H9 (cell line): Measurements from ENCODE around the gene CBR3. TPM values are rescaled to one million over a fixed set of nuclear protein-coding genes. Genes with fewer than 3 reads are reported as not detected.
A peak's percentile ranks its signal among the peaks of the same experiment; 100 is the strongest.

Experiments
- DNase-seq: peaks from one replicate; pipeline ENCODE4 v3.0.0-alpha.2; 2017
- H2AFZ ChIP-seq: one replicate; pipeline ENCODE4 v1.6.1; 2013; ENCODE audit warnings: mild to moderate bottlenecking, low read length, control low read depth, moderate library complexity
- H2AK5ac ChIP-seq: 2 replicates; pipeline ENCODE4 v1.6.1; 2013; ENCODE audit warnings: low read length, control low read depth, mixed read lengths; ENCODE audit not compliant: insufficient read length
- H2BK120ac ChIP-seq: one replicate; pipeline ENCODE4 v1.6.1; 2013; ENCODE audit warnings: low read depth, mild to moderate bottlenecking, low read length, control low read depth, inconsistent platforms; ENCODE audit not compliant: poor library complexity, severe bottlenecking
- H2BK12ac ChIP-seq: 2 replicates; pipeline ENCODE4 v1.6.1; 2013; ENCODE audit warnings: low read length, control low read depth, mixed read lengths, low read depth; ENCODE audit not compliant: insufficient read length
- H2BK15ac ChIP-seq: 2 replicates; pipeline ENCODE4 v1.6.1; 2013; ENCODE audit warnings: low read depth, low read length, control low read depth
- H2BK20ac ChIP-seq: one replicate; pipeline ENCODE4 v1.6.1; 2013; ENCODE audit warnings: low read depth, mild to moderate bottlenecking, low read length, control low read depth, inconsistent platforms; ENCODE audit not compliant: poor library complexity, severe bottlenecking
- H2BK5ac ChIP-seq: 2 replicates; pipeline ENCODE4 v1.6.1; 2013; ENCODE audit warnings: low read length, control low read depth, mixed read lengths; ENCODE audit not compliant: insufficient read length
- H3K14ac ChIP-seq: 2 replicates; pipeline ENCODE4 v1.6.1; 2013; ENCODE audit warnings: low read length, control low read depth; ENCODE audit not compliant: insufficient read depth
- H3K18ac ChIP-seq: 2 replicates; pipeline ENCODE4 v1.6.1; 2013; ENCODE audit warnings: low read depth, mild to moderate bottlenecking, mixed read lengths, low read length, control low read depth; ENCODE audit not compliant: insufficient read length
- H3K23ac ChIP-seq: 2 replicates; pipeline ENCODE4 v1.6.1; 2013; ENCODE audit warnings: low read length, control low read depth, mixed read lengths, low read depth; ENCODE audit not compliant: insufficient read length
- H3K23me2 ChIP-seq: 2 replicates; pipeline ENCODE4 v1.6.1; 2013; ENCODE audit warnings: low read depth, mild to moderate bottlenecking, mixed read lengths, low read length, control low read depth; ENCODE audit not compliant: insufficient read length, poor library complexity, severe bottlenecking
- H3K27ac ChIP-seq: 2 replicates; pipeline ENCODE4 v1.5.1; 2013; ENCODE audit warnings: low read length, control low read depth, mixed read lengths, low read depth; ENCODE audit not compliant: insufficient read length
- H3K27me3 ChIP-seq: 2 replicates; pipeline ENCODE4 v1.6.1; 2013; ENCODE audit warnings: low read length, control low read depth, inconsistent platforms; ENCODE audit not compliant: insufficient read depth
- H3K4ac ChIP-seq: 2 replicates; pipeline ENCODE4 v1.6.1; 2013; ENCODE audit warnings: low read depth, mild to moderate bottlenecking, control low read depth, inconsistent platforms, low read length, moderate library complexity
- H3K4me1 ChIP-seq: 2 replicates; pipeline ENCODE4 v1.6.1; 2013; ENCODE audit warnings: low read length, control low read depth, inconsistent platforms; ENCODE audit not compliant: insufficient read depth
- H3K4me2 ChIP-seq: 2 replicates; pipeline ENCODE4 v1.6.1; 2013; ENCODE audit warnings: low read length, control low read depth, mixed read lengths; ENCODE audit not compliant: insufficient read length, insufficient read depth
- H3K56ac ChIP-seq: 2 replicates; pipeline ENCODE4 v1.6.1; 2013; ENCODE audit warnings: low read depth, mild to moderate bottlenecking, mixed read lengths, low read length, control low read depth; ENCODE audit not compliant: insufficient read length
- H3K79me1 ChIP-seq: 2 replicates; pipeline ENCODE4 v1.6.1; 2013; ENCODE audit warnings: low read depth, mild to moderate bottlenecking, moderate library complexity, low read length, control low read depth, inconsistent platforms; ENCODE audit not compliant: insufficient read depth, poor library complexity, severe bottlenecking
- H3K79me2 ChIP-seq: 2 replicates; pipeline ENCODE4 v1.6.1; 2013; ENCODE audit warnings: low read length, control low read depth, inconsistent platforms; ENCODE audit not compliant: insufficient read depth
- H3K9ac ChIP-seq: 2 replicates; pipeline ENCODE4 v1.6.1; 2013; ENCODE audit warnings: low read length, control low read depth, mixed read lengths; ENCODE audit not compliant: insufficient read length; ENCODE audit errors: extremely low read depth
- H3K9me3 ChIP-seq: one replicate; pipeline ENCODE4 v1.6.1; 2013; ENCODE audit warnings: low read depth, low read length, inconsistent platforms; ENCODE audit not compliant: control insufficient read depth
- H3T11ph ChIP-seq: one replicate; pipeline ENCODE4 v1.6.1; 2013; ENCODE audit warnings: mild to moderate bottlenecking, low read length, control low read depth, inconsistent platforms
- H4K20me1 ChIP-seq: one replicate; pipeline ENCODE4 v1.6.1; 2013; ENCODE audit not compliant: control insufficient read depth, insufficient read length, insufficient read depth
- H4K5ac ChIP-seq: 2 replicates; pipeline ENCODE4 v1.6.1; 2013; ENCODE audit warnings: low read depth, mild to moderate bottlenecking, mixed read lengths, low read length, control low read depth; ENCODE audit not compliant: insufficient read length
- H4K8ac ChIP-seq: replicated peaks from 2 replicates; pipeline ENCODE4 v1.6.1; 2013; ENCODE audit warnings: low read length, control low read depth, mixed read lengths, low read depth; ENCODE audit not compliant: insufficient read length
- H4K91ac ChIP-seq: 2 replicates; pipeline ENCODE4 v1.6.1; 2013; ENCODE audit warnings: low read depth, mild to moderate bottlenecking, moderate library complexity, mixed read lengths, low read length, control low read depth; ENCODE audit not compliant: insufficient read length
- H3K27ac Mint-ChIP-seq, 3 experiments: 2 replicates in 2 of 3; 3 replicates in 1 of 3; pipeline ENCODE4 v1.8.0; 2020 to 2021; ENCODE audit warnings: mixed read lengths in 3 of 3, mild to moderate bottlenecking in 1 of 3, moderate library complexity in 1 of 3
- H3K27me3 Mint-ChIP-seq: 2 replicates; pipeline ENCODE4 v1.8.0; 2021; ENCODE audit warnings: low read depth, mild to moderate bottlenecking, moderate library complexity, mixed read lengths
- H3K36me3 Mint-ChIP-seq, 3 experiments: 2 replicates in 2 of 3; 3 replicates in 1 of 3; pipeline ENCODE4 v1.8.0; 2020 to 2021; ENCODE audit warnings: low read depth in 3 of 3, mixed read lengths in 3 of 3; ENCODE audit not compliant: insufficient read depth in 1 of 3
- H3K4me1 Mint-ChIP-seq, 2 experiments: 2 replicates each; pipeline ENCODE4 v1.8.0; 2020; ENCODE audit warnings: mixed read lengths in 2 of 2
- H3K4me3 Mint-ChIP-seq, 2 experiments: 2 replicates in 1 of 2; 3 replicates in 1 of 2; pipeline ENCODE4 v1.8.0; 2020 to 2021; ENCODE audit warnings: mild to moderate bottlenecking in 2 of 2, mixed read lengths in 2 of 2, moderate library complexity in 1 of 2
- H3K9me3 Mint-ChIP-seq, 2 experiments: 2 replicates in 1 of 2; 3 replicates in 1 of 2; pipeline ENCODE4 v1.8.0; 2020; ENCODE audit warnings: mild to moderate bottlenecking in 2 of 2, mixed read lengths in 2 of 2, moderate library complexity in 1 of 2
- WGBS: extraction: QIAGEN DNeasy Blood & Tissue Kit; methylation state at CpG from one replicate; pipeline ENCODE4 v1.1.7; 2013; ENCODE audit warnings: missing lambda C conversion rate, low lambda C conversion rate, mixed read lengths; ENCODE audit not compliant: insufficient read length; ENCODE audit errors: extremely low coverage; 5-methylcytosine and 5-hydroxymethylcytosine counted together
- total RNA-seq: library from RNA; stranded (reverse); gene quantifications from 2 replicates; pipeline ENCODE4 v1.2.1, GENCODE V29; 2021
- TF ChIP-seq, protein P1 (sequence below): fragments of 200-600 bp; sonication (generic); conservative IDR thresholded peaks from 3 replicates; pipeline ENCODE4 v1.8.0; 2021; ENCODE audit warnings: antibody characterized with exemption, mild to moderate bottlenecking

CBR3 gene
- total RNA-seq, 1 experiment from 2014 or later, result 2.4 TPM

DNA sequence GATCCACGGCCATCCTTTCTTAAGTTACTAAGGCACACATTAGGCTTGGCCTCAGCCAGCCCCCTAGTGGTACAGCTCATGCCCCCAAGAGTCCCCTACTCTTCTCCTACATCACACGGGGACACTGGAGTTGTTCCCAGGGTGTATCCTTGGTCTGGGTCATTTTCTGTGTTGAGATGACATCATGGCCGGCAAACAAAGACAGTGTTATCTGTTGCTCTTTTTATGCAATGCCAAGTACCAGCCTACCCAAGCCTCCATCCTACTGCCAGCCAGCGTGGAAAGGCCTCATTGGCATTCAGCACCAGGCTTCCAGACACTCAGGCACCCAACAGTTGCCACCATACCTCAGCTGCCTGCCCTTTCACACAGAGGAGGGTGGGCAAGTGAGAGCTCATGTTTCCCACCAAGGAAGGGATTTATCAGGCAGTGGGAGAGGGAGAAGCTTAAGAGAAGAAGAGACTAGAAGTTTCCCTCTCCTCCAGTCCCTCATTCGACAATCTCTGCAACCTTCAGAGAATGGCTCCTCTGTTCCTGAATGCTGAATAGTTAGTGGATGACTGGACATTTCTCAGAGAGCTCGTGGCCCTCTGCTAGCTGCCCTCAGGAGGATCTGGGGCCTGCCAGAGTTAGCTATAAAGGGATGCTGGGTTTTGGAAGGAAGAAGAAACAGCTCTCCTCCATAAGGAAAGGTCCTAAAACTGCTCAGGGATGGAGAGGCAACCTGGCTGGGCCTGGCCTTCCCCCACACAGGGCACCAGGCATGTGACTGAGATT lies 47.3 kb upstream of the CBR3 start:
- no peak overlapping the region for H3K56ac ChIP-seq
- WGBS, result no CpG with 5 or more reads among the region's 6 CpGs
- TF ChIP-seq, protein P1, sequence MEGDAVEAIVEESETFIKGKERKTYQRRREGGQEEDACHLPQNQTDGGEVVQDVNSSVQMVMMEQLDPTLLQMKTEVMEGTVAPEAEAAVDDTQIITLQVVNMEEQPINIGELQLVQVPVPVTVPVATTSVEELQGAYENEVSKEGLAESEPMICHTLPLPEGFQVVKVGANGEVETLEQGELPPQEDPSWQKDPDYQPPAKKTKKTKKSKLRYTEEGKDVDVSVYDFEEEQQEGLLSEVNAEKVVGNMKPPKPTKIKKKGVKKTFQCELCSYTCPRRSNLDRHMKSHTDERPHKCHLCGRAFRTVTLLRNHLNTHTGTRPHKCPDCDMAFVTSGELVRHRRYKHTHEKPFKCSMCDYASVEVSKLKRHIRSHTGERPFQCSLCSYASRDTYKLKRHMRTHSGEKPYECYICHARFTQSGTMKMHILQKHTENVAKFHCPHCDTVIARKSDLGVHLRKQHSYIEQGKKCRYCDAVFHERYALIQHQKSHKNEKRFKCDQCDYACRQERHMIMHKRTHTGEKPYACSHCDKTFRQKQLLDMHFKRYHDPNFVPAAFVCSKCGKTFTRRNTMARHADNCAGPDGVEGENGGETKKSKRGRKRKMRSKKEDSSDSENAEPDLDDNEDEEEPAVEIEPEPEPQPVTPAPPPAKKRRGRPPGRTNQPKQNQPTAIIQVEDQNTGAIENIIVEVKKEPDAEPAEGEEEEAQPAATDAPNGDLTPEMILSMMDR, result peak; percentile 68
- H3K4me2 ChIP-seq, result no peak overlapping the region
- no peak overlapping the region for H2BK120ac ChIP-seq
- H2BK12ac ChIP-seq, result no peak overlapping the region
- H4K5ac ChIP-seq, result no peak overlapping the region
- no peaks in the 10 kb centered on the region for H3K27me3 ChIP-seq
- no peak overlapping the region for H4K91ac ChIP-seq
- no peaks in the 10 kb centered on the region; the same call in 1 of the 2 replicates for H3K4me1 ChIP-seq
- DNase-seq, result peak; percentile 54
- no peaks in the 10 kb centered on the region for H3K79me2 ChIP-seq
- no peak overlapping the region for H3K27ac ChIP-seq
- no peak overlapping the region for H2BK5ac ChIP-seq
- H3T11ph ChIP-seq, result no peak overlapping the region
- Mint-ChIP-seq H3K9me3 (peaks cover under 1 to 2% of the 10 kb centered on the region in 2 experiments; a peak in 3 of 5 replicates), H3K27me3 (no peaks in the 10 kb centered on the region), H3K4me1 (peaks cover 10 to 16% of the 10 kb centered on the region in 2 experiments), H3K4me3 (no peak overlapping the region), H3K36me3 (peaks cover 0 to 2% (median under 1%) of the 10 kb centered on the region in 3 experiments; a peak in 1 of 7 replicates), H3K27ac (no peak overlapping the region)
- H3K79me1 ChIP-seq, result no peaks in the 10 kb centered on the region
- no peak overlapping the region for H3K9ac ChIP-seq
- no peak overlapping the region for H2AFZ ChIP-seq
- no peak overlapping the region for H2BK15ac ChIP-seq
- no peak overlapping the region for H3K18ac ChIP-seq
- no peak overlapping the region for H3K14ac ChIP-seq
- H4K8ac ChIP-seq, result no peak overlapping the region
- no peak overlapping the region for H3K23ac ChIP-seq
- peaks cover 2% of the 10 kb centered on the region for H3K9me3 ChIP-seq
- H4K20me1 ChIP-seq, result no peaks in the 10 kb centered on the region
- no peak overlapping the region for H3K4ac ChIP-seq
- H3K23me2 ChIP-seq, result no peaks in the 10 kb centered on the region
- H2AK5ac ChIP-seq, result no peak overlapping the region
- no peak overlapping the region for H2BK20ac ChIP-seq
